ENCODE data around the gene TMEFF2.

The TMEFF2 gene

DNA sequence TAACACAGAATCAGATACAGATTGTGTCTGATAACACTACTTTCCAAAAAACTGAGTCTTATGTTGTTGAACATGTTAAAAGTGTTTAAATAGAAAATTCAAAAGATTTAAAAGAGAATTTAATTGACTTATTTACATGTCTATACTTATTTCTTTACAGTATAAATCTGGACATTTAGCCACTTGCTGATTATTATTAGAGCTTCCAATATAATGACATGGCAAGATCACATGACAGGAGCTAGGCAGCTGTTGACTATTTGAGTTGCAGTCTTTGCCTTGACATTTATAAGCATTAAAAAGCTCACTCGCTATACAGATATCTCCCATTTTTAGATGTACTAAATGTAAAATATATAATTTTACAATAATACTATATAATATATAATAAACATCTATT lies 6.4 kb upstream of the TMEFF2 start:
- Mint-ChIP-seq H3K27ac (no peak overlapping the region), H3K9me3 (no peaks in the 10 kb centered on the region), H3K4me3 (no peak overlapping the region), H3K36me3 (ENCODE audit: insufficient read depth) (no peaks in the 10 kb centered on the region), H3K27me3 (peaks cover 25 to 42% of the 10 kb centered on the region in 2 donors), H3K4me1 (ENCODE audit: low read depth in 2 of 2) (peaks cover 7% of the 10 kb centered on the region in 2 donors)
- ATAC-seq (replicated peaks) (no peak), DNase-seq (no peak)

DNA sequence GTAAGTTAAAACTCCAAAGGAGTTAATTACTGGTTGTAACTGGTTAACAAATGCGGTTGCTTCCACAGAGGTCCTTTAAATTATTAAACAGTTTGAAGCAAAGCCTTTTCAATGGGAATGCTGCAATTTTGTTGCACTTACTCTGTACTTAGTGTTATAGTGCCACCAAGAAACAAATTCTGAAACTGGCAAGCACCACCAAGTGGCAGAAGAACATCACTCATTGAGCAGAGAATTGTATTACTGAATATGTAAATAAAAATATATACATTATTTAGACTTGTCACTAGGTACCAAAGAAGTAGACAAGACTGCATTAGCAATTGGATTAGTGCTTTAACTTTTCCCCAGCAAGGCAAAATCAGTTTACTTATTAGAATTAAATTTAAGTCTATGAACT lies 2.6 kb upstream of the TMEFF2 start:
- Mint-ChIP-seq H3K9me3 (no peaks in the 10 kb centered on the region), H3K36me3 (ENCODE audit: insufficient read depth) (no peaks in the 10 kb centered on the region), H3K4me1 (ENCODE audit: low read depth in 2 of 2) (peaks cover 20 to 26% of the 10 kb centered on the region in 2 donors), H3K4me3 (no peak overlapping the region), H3K27me3 (peaks cover 54 to 65% of the 10 kb centered on the region in 2 donors), H3K27ac (no peak overlapping the region)
- no peak for ATAC-seq (replicated peaks)
- no peak for DNase-seq

DNA sequence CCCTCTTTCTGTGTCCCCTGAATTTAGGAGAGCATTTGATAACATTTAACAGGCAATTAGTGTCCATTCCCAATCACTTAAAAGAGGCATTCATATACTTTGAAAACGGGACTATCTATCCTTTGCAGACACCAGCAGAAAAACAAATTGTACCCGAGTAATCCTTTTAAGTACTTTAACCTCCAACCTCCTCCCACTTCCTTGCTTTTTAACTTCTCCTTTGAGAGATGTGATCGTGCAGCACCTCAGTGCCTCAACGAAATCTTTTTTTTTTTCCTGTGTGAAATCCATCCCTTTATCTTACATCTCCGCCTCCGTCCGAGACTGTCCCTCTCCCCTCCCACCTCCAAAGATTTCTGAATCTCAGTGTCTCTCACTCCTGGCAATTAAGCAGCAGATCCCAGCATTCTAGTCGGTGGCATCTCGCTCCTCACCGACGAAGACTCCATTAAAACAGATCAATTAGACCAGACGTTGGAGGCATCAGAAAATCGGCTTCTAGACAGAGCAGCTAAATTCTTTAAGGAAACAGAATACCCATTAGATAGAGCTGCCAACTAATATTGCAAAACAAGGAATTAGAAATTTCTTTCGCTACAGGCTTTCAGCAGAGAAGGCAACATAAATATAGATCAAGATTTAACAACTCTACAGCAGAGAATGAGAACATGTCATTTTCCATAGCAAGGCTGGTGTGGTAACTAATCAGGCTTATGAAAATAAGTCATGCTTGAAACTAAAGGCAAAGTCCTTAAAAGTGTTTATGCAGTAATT lies 1.9 kb upstream of the TMEFF2 start:
- Mint-ChIP-seq H3K4me1 (ENCODE audit: low read depth in 2 of 2) (peaks cover 20 to 26% of the 10 kb centered on the region in 2 donors), H3K4me3 (peak overlapping the region; percentile 67 to 85), H3K27ac (no peak overlapping the region), H3K9me3 (no peaks in the 10 kb centered on the region), H3K36me3 (ENCODE audit: insufficient read depth) (no peaks in the 10 kb centered on the region), H3K27me3 (peaks cover 61 to 62% of the 10 kb centered on the region in 2 donors)
- DNase-seq (no peak), ATAC-seq (replicated peaks) (no peak)

DNA sequence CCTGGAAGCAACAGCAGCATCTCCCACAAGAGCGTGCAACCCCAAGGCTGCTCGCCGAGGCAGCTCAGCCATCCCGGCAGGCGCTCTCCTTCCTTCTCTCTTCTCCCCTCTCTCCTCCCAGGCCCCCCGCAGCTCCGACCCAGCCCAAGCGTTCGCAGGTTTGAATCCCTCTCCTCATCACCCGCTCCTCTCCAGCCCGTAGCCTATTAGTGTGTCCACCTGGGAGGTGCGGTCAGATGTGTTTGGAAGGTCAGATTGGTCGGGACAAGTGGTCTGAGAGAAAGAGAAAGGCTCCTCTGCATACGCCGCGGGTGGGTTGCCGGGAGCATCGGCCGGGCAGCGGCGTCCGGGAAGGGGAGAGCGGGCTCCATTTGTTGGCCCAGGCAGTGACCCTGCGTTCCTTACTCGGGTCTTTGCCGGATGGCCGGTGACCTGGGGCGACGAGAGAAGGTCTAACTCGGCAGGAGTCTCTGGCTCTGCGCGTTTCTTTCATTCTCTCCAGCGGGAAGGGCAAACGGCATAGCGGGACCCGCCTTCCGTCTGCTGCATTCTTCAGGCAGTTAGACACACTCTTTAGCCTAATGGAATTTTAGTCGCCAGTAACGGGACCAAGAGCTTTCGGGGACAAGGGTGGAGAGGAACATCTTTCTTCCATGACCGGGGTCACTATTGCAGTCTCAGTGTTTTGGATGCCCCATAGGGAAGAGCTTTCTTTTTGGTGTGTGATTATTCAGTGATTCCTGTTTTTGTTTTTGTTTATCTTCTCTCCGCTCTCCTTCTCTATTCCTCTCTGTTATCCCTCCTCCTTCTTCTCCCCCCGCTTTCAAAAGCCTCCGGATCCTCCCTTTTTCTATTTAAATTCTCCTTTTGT lies 1.1 kb upstream of the TMEFF2 start:
- H3K9me3 Mint-ChIP-seq, result no peaks in the 10 kb centered on the region
- ATAC-seq (replicated peaks), result peak; percentile 31
- H3K36me3 Mint-ChIP-seq (ENCODE audit: insufficient read depth), result no peaks in the 10 kb centered on the region
- H3K4me3 Mint-ChIP-seq, result peak overlapping the region; percentile 67 to 85
- H3K27me3 Mint-ChIP-seq, result peaks cover 62 to 69% of the 10 kb centered on the region in 2 donors
- H3K27ac Mint-ChIP-seq, result no peak overlapping the region
- DNase-seq, result peak in 1 of 3 experiments; percentile 1
- peaks cover 20 to 26% of the 10 kb centered on the region in 2 donors for H3K4me1 Mint-ChIP-seq (ENCODE audit: low read depth in 2 of 2)

DNA sequence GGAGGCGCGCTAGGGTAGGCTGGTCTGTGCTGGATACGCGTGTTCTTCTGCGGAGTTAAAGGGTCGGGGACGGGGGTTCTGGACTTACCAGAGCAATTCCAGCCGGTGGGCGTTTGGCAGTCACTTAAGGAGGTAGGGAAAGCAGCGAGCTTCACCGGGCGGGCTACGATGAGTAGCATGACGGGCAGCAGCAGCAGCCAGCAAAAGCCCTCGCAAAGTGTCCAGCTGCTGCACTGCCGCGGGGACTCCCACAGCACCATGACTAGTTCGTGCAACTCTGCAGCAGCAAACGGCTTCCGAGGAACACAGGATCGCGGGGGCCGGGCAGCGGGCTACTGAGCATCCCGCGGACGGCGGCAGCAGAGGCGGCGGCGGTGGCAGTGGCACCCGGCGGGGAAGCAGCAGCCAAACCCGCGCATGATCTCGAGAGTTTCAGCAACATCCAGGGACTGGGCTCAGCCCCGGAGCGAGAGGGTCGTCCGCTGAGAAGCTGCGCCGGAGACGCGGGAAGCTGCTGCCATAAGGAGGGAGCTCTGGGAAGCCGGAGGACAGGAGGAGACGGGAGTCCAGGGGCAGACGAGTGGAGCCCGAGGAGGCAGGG lies 368 bp downstream of the TMEFF2 start:
- ATAC-seq (replicated peaks) (peak; percentile 49), DNase-seq (peak; percentile 1 to 6 (median 4))
- H3K36me3 Mint-ChIP-seq (ENCODE audit: insufficient read depth), result no peaks in the 10 kb centered on the region
- peaks cover 53 to 76% of the 10 kb centered on the region in 2 donors for H3K27me3 Mint-ChIP-seq
- H3K4me3 Mint-ChIP-seq, result peak overlapping the region; percentile 67 to 85
- H3K9me3 Mint-ChIP-seq, result no peaks in the 10 kb centered on the region
- peaks cover 20 to 26% of the 10 kb centered on the region in 2 donors for H3K4me1 Mint-ChIP-seq (ENCODE audit: low read depth in 2 of 2)
- no peak overlapping the region for H3K27ac Mint-ChIP-seq

DNA sequence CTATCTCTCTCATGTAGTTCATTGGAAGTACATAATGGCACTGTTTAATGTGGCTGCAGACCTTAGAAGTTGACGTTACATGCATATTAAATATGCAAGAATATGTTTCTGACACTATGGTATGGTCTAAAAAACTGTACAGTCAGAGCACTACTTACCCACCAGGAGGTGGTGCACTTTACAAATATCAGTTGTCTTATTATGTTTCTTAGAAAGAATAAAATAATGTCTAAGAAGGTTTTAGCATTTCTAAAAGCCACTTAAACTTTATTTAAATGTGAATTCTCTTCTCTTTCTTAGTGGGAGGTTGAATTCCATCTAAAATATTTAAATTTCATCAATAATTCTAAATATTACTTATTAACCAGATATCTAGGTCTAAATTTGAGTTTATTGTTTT lies 4.3 kb downstream of the TMEFF2 start:
- H3K4me1 Mint-ChIP-seq (ENCODE audit: low read depth in 2 of 2), result peaks cover 9 to 12% of the 10 kb centered on the region in 2 donors
- peaks cover 50 to 84% of the 10 kb centered on the region in 2 donors for H3K27me3 Mint-ChIP-seq

DNA sequence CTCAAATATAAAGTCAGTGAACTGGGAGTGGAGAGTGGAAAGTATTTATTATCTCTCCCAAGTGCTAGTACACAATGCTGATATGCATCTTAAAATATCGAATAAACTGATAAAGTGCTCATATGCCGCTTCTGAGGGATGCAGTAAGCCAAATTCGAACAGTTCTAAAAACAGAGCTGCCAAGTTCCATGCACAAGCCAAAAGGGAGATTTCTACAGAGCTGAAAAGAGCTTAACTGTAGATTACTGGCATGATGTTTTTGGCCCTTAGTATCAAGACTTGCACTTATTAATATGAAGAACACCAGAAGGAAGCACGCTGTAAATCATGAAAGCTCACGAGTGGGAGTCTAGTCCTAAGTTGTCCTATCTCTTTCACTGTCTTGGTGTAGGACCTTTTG lies 7.9 kb downstream of the TMEFF2 start:
- H3K9me3 Mint-ChIP-seq, result no peaks in the 10 kb centered on the region
- no peak for ATAC-seq (replicated peaks)
- H3K4me3 Mint-ChIP-seq, result no peak overlapping the region
- H3K27me3 Mint-ChIP-seq, result peaks cover 37 to 63% of the 10 kb centered on the region in 2 donors
- no peaks in the 10 kb centered on the region for H3K4me1 Mint-ChIP-seq (ENCODE audit: low read depth in 2 of 2)
- H3K36me3 Mint-ChIP-seq (ENCODE audit: insufficient read depth), result no peaks in the 10 kb centered on the region
- no peak overlapping the region for H3K27ac Mint-ChIP-seq
- no peak for DNase-seq

More for the DNA sequence above, 4.3 kb downstream of the TMEFF2 start:
- DNase-seq, result no peak
- Mint-ChIP-seq H3K9me3 (no peaks in the 10 kb centered on the region), H3K4me3 (no peak overlapping the region), H3K27ac (no peak overlapping the region), H3K36me3 (ENCODE audit: insufficient read depth) (no peaks in the 10 kb centered on the region)
- ATAC-seq (replicated peaks), result no peak

DNA sequence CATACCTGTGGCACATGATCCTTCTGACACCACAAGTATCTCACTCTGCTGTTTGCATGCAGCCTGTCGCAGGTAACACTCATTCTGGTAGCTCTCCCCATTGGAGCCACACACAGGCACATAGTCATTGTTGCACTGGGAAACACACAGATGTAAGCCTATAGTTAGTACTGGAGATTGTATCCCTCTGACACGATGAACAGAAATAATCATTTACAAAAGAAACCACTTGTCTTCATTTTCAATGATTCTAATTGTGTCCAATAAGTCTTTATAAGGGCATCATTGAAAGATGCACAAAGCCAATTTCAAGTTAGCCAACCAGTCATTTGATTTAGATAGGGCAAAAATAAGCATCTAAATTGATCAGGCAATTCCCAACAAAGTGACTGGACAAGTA lies 10.4 kb downstream of the TMEFF2 start:
- H3K4me3 Mint-ChIP-seq, result no peak overlapping the region
- DNase-seq, result no peak
- no peak overlapping the region for H3K27ac Mint-ChIP-seq
- peaks cover 37 to 44% of the 10 kb centered on the region in 2 donors for H3K27me3 Mint-ChIP-seq
- ATAC-seq (replicated peaks), result no peak
- H3K36me3 Mint-ChIP-seq (ENCODE audit: insufficient read depth), result no peaks in the 10 kb centered on the region
- no peaks in the 10 kb centered on the region for H3K9me3 Mint-ChIP-seq
- no peaks in the 10 kb centered on the region for H3K4me1 Mint-ChIP-seq (ENCODE audit: low read depth in 2 of 2)

DNA sequence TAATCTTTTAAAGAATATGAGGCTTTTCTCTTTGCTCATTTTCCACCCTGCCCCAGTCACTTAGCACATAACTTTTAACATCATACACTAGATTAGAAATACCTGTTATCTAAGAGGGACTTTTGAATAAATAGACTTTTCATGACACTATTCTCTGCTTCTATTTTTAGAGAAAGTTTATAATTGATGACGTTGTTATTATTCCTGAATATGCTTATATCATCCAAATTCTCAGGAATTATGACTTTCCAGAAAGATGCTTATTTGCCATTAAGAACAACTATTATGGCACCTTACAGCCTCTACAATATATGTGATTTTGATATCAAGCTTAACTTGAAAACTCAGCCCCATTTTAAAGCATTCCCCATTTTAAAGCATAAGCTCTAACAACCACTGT lies 11.4 kb downstream of the TMEFF2 start:
- Mint-ChIP-seq H3K4me1 (ENCODE audit: low read depth in 2 of 2) (no peaks in the 10 kb centered on the region), H3K4me3 (no peak overlapping the region), H3K27me3 (peaks cover 30 to 35% of the 10 kb centered on the region in 2 donors), H3K36me3 (ENCODE audit: insufficient read depth) (no peaks in the 10 kb centered on the region), H3K9me3 (no peaks in the 10 kb centered on the region), H3K27ac (no peak overlapping the region)
- ATAC-seq (replicated peaks), result no peak
- DNase-seq, result no peak

DNA sequence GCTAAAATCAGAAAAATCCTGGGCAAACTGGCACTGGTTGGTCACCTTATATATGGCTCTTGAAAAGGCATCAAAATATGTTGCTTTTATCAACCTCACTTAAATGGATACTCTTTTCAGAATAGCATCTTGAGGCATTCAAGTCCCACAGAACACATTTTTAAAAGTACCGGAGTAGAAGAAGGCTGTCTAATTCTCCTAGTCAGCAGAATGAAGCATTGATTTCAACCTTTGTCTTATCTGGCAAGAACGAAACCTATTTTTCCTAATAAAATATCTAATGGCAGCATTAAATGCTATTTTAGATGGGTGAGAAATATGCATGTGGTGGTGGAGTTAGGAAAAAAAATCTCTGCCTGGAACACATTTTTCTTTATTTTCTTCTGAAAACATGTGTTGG lies 27.8 kb downstream of the TMEFF2 start:
- H3K4me1 Mint-ChIP-seq (ENCODE audit: low read depth in 2 of 2), result no peaks in the 10 kb centered on the region
- ATAC-seq (replicated peaks) (no peak), DNase-seq (no peak)
- no peak overlapping the region for H3K4me3 Mint-ChIP-seq
- H3K27me3 Mint-ChIP-seq, result peaks cover 20 to 41% of the 10 kb centered on the region in 2 donors
- H3K27ac Mint-ChIP-seq, result no peak overlapping the region
- H3K36me3 Mint-ChIP-seq (ENCODE audit: insufficient read depth), result no peaks in the 10 kb centered on the region
- no peaks in the 10 kb centered on the region for H3K9me3 Mint-ChIP-seq

DNA sequence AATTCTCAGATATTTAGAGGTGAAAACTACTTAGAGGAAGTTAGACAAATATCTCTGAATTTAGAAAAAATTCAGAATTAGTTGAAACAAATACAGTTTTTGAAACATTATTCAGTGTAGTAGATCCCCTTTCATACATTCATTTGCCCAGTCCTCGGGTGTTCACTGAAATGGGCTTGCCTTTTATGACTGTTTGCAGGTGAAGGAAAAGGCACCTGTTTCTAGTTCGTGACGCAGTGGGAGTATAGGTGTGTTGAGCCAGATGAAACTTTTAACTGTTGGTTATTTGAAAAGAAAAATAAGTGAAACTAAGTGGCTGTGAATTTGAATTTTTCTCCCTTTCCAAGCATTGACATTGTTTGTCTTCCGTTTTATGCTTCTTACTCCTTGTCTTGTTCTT lies 28.9 kb downstream of the TMEFF2 start:
- H3K27me3 Mint-ChIP-seq, result peaks cover 10 to 32% of the 10 kb centered on the region in 2 donors
- H3K9me3 Mint-ChIP-seq, result no peaks in the 10 kb centered on the region
- H3K4me1 Mint-ChIP-seq (ENCODE audit: low read depth in 2 of 2), result no peaks in the 10 kb centered on the region
- ATAC-seq (replicated peaks) (no peak), DNase-seq (no peak)
- H3K27ac Mint-ChIP-seq, result no peak overlapping the region
- no peaks in the 10 kb centered on the region for H3K36me3 Mint-ChIP-seq (ENCODE audit: insufficient read depth)
- H3K4me3 Mint-ChIP-seq, result no peak overlapping the region

DNA sequence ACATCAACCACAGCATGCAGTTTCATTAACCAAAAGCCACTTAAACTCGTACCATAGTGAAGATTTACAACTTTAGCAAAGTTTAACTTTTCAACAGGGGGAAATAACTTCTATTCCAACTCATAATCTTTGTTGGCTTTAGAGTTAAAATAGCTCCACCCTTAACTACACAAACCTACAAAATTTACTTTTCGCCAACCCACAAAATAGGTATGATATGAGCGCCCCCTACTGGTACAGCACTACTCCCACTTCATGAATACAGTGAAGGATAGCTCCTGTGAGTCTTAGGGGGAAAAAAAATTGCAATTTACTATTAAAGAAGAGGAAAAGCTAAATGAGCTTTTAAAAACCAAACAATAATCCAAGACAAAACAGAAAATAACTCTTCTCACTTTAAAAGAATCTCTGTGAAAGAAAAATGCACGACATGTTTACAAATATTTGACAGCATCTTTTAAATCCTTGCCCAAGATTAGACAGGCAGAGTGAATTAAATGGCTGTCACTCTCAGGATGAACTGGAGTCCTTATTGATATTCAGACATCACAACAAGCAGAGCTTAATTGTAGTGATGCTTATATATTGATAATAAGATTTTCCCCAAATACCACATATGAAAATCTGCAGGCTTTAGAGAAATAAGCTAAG lies 32.2 kb downstream of the TMEFF2 start:
- Mint-ChIP-seq H3K4me1 (ENCODE audit: low read depth in 2 of 2) (no peaks in the 10 kb centered on the region), H3K9me3 (no peaks in the 10 kb centered on the region), H3K4me3 (no peak overlapping the region), H3K36me3 (ENCODE audit: insufficient read depth) (no peaks in the 10 kb centered on the region), H3K27ac (no peak overlapping the region), H3K27me3 (peaks cover 17 to 25% of the 10 kb centered on the region in 2 donors)
- peak; percentile 61 to 74 (median 65) for DNase-seq
- peak; percentile 68 for ATAC-seq (replicated peaks)

DNA sequence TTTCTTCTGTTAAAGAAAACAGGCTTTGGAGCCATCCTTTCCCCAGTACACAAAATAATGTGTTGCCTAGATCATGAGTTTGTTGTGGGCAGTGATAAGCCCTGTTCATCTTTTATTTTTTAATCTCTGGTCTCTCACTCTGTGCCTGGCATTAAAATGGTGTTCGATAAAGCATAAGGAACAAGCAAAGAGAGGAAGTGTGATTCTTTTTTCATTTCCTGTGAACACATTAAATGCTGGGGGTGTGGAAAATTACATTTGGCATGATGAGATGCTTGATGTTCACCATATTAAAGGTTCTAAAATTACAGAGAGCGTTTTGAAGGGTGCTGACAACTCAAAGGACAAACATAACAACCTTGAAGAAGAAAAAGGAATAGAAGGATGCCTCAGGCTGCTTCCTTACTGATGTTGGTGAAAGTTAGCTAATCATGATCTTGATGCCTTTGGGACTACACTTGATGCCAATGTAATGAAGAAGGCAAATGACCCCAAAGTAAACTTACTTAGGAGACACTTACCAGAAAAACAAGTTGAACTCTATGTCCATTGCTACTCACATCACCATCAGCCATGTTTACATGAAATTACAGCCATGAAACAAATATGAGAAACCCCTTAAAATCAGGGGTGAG lies 33.0 kb downstream of the TMEFF2 start:
- Mint-ChIP-seq H3K9me3 (no peaks in the 10 kb centered on the region), H3K27ac (no peak overlapping the region), H3K27me3 (peaks cover 18 to 22% of the 10 kb centered on the region in 2 donors), H3K4me3 (no peak overlapping the region), H3K4me1 (ENCODE audit: low read depth in 2 of 2) (no peaks in the 10 kb centered on the region), H3K36me3 (ENCODE audit: insufficient read depth) (no peaks in the 10 kb centered on the region)
- ATAC-seq (replicated peaks) (no peak), DNase-seq (no peak)

Data from effector memory CD8-positive, alpha-beta T cell (primary cell).